Measurements from ENCODE around the gene RPUSD1. TPM values are rescaled to one million over a fixed set of nuclear protein-coding genes. Genes with fewer than 3 reads are reported as not detected.

The RPUSD1 gene
- total and polyA plus RNA-seq, 11 donors: 7.1 to 25.7 (median 10.9) TPM

GRCh38 chr16:750485-750884 is 37.7 kb downstream of the RPUSD1 start:
- 48 to 68% (median 55%) methylated on average over 8 to 9 of the region's 9 CpGs for WGBS, 4 donors
- Histone ChIP-seq H3K27ac (no peak overlapping the region), H3K36me3 (no peaks in the 10 kb centered on the region), H3K4me1 (peaks cover 0 to 12% (median 0%) of the 10 kb centered on the region in 12 donors), H3K27me3 (peaks cover 0 to 13% (median 0%) of the 10 kb centered on the region in 9 donors), H3K9me3 (no peaks in the 10 kb centered on the region), H3K4me3 (no peak overlapping the region)
- no peak for ATAC-seq
- intact Hi-C loops (cut with DNase I): no loop called here
- TF ChIP-seq CTCF (IDR thresholded peaks at IDR 0.05) (no peak), POLR2A (IDR thresholded peaks at IDR 0.05) (no peak)
- no peak for DNase-seq

- Histone ChIP-seq H3K4me3 (no peak overlapping the region), H3K36me3 (no peaks in the 10 kb centered on the region), H3K4me1 (peaks cover 0 to 3% (median 0%) of the 10 kb centered on the region in 12 donors), H3K9me3 (no peaks in the 10 kb centered on the region), H3K27ac (no peak overlapping the region), H3K27me3 (peaks cover 0 to 28% (median 0%) of the 10 kb centered on the region in 9 donors)
- WGBS, 4 donors: 72 to 94% (median 80%) methylated on average over 6 of the region's 6 CpGs
- ATAC-seq (no peak), DNase-seq (no peak)
- intact Hi-C loops (cut with DNase I): loop anchor here in 1 of 10 donors (5.0 kb wide), 1 partner anchor 37 kb away; no protein-coding TSS in a partner anchor
- no peak for TF ChIP-seq CTCF (IDR thresholded peaks at IDR 0.05)
- TF ChIP-seq POLR2A (IDR thresholded peaks at IDR 0.05): no peak
Observed at GRCh38 chr16:749010-749409, 39.2 kb downstream of the RPUSD1 start.

- no peaks in the 10 kb centered on the region for H3K36me3 ChIP-seq
- no peak overlapping the region for H3K4me3 ChIP-seq
- H3K27ac ChIP-seq: no peak overlapping the region
- ATAC-seq (no peak), DNase-seq (peak in 1 of 5 donors; percentile 4)
- H3K4me1 ChIP-seq: peaks cover 0 to 3% (median 0%) of the 10 kb centered on the region in 12 donors
- TF ChIP-seq POLR2A (IDR thresholded peaks at IDR 0.05): no peak
- H3K27me3 ChIP-seq: peaks cover 0 to 29% (median 0%) of the 10 kb centered on the region in 9 donors
- 80 to 89% (median 83%) methylated on average over 38 to 39 of the region's 39 CpGs for WGBS, 4 donors
- no peaks in the 10 kb centered on the region for H3K9me3 ChIP-seq
- intact Hi-C loops (cut with DNase I): loop anchor here in 1 of 10 donors (5.0 kb wide), 1 partner anchor 36 kb away; no protein-coding TSS in a partner anchor
Observed at GRCh38 chr16:747978-748746, 40.0 kb downstream of the RPUSD1 start.

GRCh38 chr16:746637-747036 is 41.5 kb downstream of the RPUSD1 start:
- no peak for ATAC-seq
- peaks cover 0 to 28% (median 0%) of the 10 kb centered on the region in 9 donors for H3K27me3 ChIP-seq
- no peaks in the 10 kb centered on the region for H3K9me3 ChIP-seq
- TF ChIP-seq CTCF (IDR thresholded peaks at IDR 0.05) (no peak), POLR2A (IDR thresholded peaks at IDR 0.05) (no peak)
- no peaks in the 10 kb centered on the region for H3K4me1 ChIP-seq
- no peaks in the 10 kb centered on the region for H3K36me3 ChIP-seq
- H3K27ac ChIP-seq: no peak overlapping the region
- WGBS, 4 donors: 38 to 84% (median 61%) methylated on average over 1 to 13 of the region's 13 CpGs
- intact Hi-C loops (cut with DNase I): loop anchor here in 1 of 10 donors (5.0 kb wide), 1 partner anchor 34 kb away; no protein-coding TSS in a partner anchor
- no peak overlapping the region for H3K4me3 ChIP-seq
- no peak for DNase-seq

Data from heart left ventricle (tissue), 16 donors.